Coronary artery (tissue), 2 donors: ENCODE measurements around the gene PPP5C.

ENCODE experiments used
- DNase-seq: peaks from one replicate; pipeline ENCODE4 v3.0.0-alpha.2; 2017; ENCODE audit warnings: low spot score
- H3K27ac ChIP-seq, 2 donors: fragments of 200-600 bp; sonication (generic); one replicate each; pipeline ENCODE4 v1.5.1; 2016 to 2019
- H3K4me3 ChIP-seq: fragments of 200-600 bp; sonication (generic); 2 replicates; pipeline ENCODE4 v1.5.1; 2016; ENCODE audit warnings: mild to moderate bottlenecking, moderate library complexity
- CTCF ChIP-seq: fragments of 200-600 bp; sonication (generic); IDR thresholded peaks from one replicate; pipeline ENCODE4 v1.5.1; 2019; ENCODE audit warnings: antibody characterized with exemption

Gene PPP5C

DNA sequence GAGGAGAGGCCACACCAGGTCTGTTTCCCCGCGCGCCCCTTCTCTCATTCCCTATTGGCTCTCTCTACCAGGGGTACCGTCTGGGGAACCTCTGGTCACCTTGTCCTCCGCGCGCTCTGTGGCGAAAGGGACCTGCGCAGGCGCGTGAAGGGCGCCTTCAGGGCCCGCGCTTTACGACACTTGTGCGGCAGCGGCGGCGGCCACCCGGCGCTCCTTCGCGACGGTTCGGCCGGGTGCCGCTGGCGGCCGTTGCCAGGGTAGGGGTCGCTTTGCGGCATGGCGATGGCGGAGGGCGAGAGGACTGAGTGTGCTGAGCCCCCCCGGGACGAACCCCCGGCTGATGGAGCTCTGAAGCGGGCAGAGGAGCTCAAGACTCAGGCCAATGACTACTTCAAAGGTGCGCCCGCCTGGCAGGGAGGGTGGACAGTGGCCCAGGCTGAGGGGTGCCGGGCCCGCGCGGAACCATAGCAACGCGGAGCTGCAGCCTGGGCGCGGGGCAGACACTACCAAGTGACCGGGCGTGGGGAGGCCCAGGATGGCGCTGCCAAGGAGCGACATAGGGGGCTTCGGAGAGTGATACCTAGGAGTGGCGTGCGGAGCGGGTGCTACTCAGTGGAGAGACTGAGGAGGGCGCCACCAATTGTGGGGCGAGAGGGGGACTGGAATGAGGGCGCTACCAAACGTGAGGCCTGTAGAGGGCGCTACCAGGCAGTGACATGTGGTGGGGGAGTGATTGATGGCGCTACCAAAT is at the start of gene PPP5C:
PPP5C (plus strand) TSS at position 267 of the 751 bp plus-strand sequence; CDS start at position 277, 10 bp downstream.
- peak; percentile 81 for TF ChIP-seq CTCF
- peak within 1 kb of the TSS; percentile 72 to 87 for H3K27ac ChIP-seq
- peak within 1 kb of the TSS; percentile 96 for H3K4me3 ChIP-seq
- DNase-seq, result peak; percentile 93

DNA sequence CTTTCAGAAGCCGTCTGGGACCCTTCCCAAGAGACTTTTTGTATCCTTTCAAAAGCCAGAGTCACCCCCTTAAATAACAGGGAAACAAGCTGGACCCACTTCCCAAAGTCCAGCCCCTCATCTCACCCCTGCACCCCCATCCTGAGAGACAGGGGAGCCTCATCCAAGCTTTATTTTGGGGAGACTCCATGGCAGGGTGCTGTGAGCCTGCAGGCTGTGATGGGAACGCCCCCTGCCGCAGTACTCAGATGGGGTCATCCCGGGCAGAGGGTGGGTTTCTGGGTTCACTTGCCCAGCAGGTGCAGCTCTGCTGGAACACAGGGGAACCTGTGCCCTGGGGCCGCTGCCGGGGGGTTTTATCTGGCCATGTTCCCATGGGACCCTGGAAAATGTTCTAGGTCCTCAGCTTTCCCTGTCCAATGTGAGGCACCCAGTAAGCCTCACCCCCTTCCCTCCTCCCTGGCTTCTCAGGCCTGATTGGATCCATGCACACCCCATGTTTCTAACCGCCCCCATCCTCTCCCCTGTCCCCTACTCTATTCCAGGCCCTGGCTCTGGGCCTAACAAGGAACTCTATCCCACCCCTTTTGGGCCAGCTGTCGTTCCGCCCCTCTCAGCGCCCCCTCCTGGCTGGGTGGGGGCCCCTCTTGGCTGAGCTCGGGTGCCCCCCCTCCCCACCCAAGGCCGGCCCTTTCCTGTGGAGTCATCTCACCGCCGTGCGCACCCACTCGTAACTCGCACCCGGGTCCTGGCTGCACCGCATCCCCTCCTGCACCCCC is 49.0 kb upstream of the PPP5C start:
- peak; percentile 17 for TF ChIP-seq CTCF
- DNase-seq, result peak; percentile 93
- H3K27ac ChIP-seq, result peak overlapping the region; percentile 97 to 98
- H3K4me3 ChIP-seq, result peak overlapping the region; percentile 81

- peak overlapping the region; percentile 81 for H3K4me3 ChIP-seq
- no peak for DNase-seq
- peak overlapping the region; percentile 97 to 98 for H3K27ac ChIP-seq
- TF ChIP-seq CTCF, result no peak
Measured at GRCh38 chr19:46298479-46299003, 48.3 kb upstream of the PPP5C start.

DNA sequence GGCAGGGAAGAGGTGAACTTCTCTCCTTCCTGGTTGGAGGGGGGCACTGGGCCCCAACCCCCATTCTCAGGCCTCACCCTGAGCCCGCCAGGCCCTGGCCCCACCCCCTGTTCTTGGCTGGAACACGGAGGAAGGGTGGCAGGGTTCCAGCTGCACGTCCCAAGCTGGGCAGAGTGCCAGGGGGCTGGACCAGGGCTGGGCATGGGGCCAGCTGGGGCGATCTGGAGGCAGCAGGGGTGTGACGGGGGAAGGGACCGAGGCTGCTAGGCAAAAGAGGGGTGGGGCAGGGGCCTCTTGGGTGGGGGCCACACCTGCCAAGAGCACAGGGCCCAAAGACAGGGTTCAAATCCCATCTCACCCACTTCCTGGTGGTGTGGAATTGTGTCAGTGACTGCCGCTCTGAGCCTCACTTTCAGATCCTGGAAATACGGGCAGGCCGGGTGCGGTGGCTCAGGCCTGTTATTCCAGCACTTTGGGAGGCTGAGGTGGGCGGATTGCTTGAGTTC is 47.8 kb upstream of the PPP5C start:
- DNase-seq, result peak; percentile 98
- TF ChIP-seq CTCF, result no peak
- H3K4me3 ChIP-seq, result peak overlapping the region; percentile 81
- peak overlapping the region; percentile 97 to 98 for H3K27ac ChIP-seq

GRCh38 chr19:46299695-46300094 is 47.2 kb upstream of the PPP5C start:
- Histone ChIP-seq H3K27ac (peak overlapping the region; percentile 97 to 98), H3K4me3 (peak overlapping the region; percentile 81)
- TF ChIP-seq CTCF, result no peak
- no peak for DNase-seq

DNA sequence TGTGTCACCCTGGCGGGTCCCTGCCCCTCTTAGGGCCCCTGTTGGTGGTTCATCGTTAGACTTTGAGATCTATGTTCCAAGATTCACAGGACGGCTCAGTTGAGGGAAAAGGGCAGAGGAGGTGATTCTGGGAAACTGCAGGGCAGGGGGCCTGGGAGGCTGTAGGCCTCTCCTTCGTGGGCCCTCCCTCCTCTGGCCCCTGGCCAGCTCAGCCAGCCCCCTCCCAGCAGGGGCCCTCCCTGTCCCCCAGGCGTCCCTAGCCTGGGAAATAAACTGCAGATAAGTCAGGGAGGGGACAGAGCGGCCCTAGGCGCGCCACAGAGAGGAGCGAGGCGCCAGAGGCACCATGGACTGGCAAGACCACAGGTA is 43.6 kb upstream of the PPP5C start:
- TF ChIP-seq CTCF, result no peak
- Histone ChIP-seq H3K27ac (peak overlapping the region; percentile 76 to 97), H3K4me3 (peak overlapping the region; percentile 15)
- DNase-seq, result no peak
